Ishikawa (cell line): ENCODE measurements around the gene SLC26A2.

Source experiments
- CEBPB ChIP-seq: IDR thresholded peaks from 2 replicates; pipeline ENCODE4 v1.6.1; 2012
- CREB1 ChIP-seq: IDR thresholded peaks from 2 replicates; pipeline ENCODE4 v1.6.1; 2012; ENCODE audit warnings: low read depth
- EGR1 ChIP-seq: IDR thresholded peaks from 2 replicates; pipeline ENCODE4 v1.6.1; 2012
- EP300 ChIP-seq: IDR thresholded peaks from 2 replicates; pipeline ENCODE4 v1.6.1; 2012; ENCODE audit warnings: borderline replicate concordance
- FOXM1 ChIP-seq: IDR thresholded peaks from 2 replicates; pipeline ENCODE4 v1.6.1; 2012; ENCODE audit warnings: low read depth, borderline replicate concordance
- NFIC ChIP-seq: IDR thresholded peaks from 2 replicates; pipeline ENCODE4 v1.6.1; 2012
- RAD21 ChIP-seq: IDR thresholded peaks from 2 replicates; pipeline ENCODE4 v1.6.1; 2012; ENCODE audit warnings: low read depth
- REST ChIP-seq: IDR thresholded peaks from 2 replicates; pipeline ENCODE4 v1.6.1; 2012; ENCODE audit warnings: low read depth, mild to moderate bottlenecking
- TAF1 ChIP-seq: IDR thresholded peaks from 2 replicates; pipeline ENCODE4 v1.6.1; 2012; ENCODE audit warnings: low read depth, mild to moderate bottlenecking
- TCF12 ChIP-seq: IDR thresholded peaks from 2 replicates; pipeline ENCODE4 v1.6.1; 2012; ENCODE audit warnings: low read depth
- TEAD4 ChIP-seq: IDR thresholded peaks from 2 replicates; pipeline ENCODE4 v1.6.1; 2012
- YY1 ChIP-seq: IDR thresholded peaks from 2 replicates; pipeline ENCODE4 v1.6.1; 2012; ENCODE audit warnings: low read depth
- ZBTB7A ChIP-seq: IDR thresholded peaks from 2 replicates; pipeline ENCODE4 v1.6.1; 2012; ENCODE audit warnings: low read depth
- TF ChIP-seq, protein P1 (sequence below): IDR thresholded peaks from 2 replicates; pipeline ENCODE4 v1.6.1; 2012
- TF ChIP-seq, protein P2 (sequence below): IDR thresholded peaks from 2 replicates; pipeline ENCODE4 v1.6.1; 2012

The SLC26A2 gene

GRCh38 chr5:149956685-149957084 lies 3.9 kb upstream of the SLC26A2 start:
- TF ChIP-seq REST, result no peak
- no peak for TF ChIP-seq ZBTB7A

DNA sequence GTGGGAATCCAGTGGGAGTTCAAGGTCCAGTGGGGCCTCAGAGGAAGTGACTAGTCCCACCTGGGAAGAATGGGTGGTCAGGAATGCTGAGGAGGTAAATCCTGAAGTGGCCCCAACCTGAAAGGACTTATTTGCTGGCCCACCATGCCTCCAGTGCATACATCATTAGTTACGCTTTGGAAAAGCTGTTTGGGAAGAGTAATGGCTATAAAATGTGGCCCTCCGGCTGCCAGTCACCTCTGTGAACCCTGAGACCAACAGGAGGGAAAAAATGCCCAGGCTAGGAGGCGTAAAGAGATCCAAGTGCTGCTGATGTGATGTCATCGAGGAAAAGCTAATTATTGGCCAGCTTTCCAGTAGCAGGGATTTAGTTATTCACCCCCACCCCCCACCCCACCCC lies 2.7 kb upstream of the SLC26A2 start:
- peak; percentile 67; the same call in 1 of the 2 replicates for TF ChIP-seq EP300
- no peak for TF ChIP-seq RAD21
- TF ChIP-seq ZBTB7A, result no peak
- TF ChIP-seq, protein P1, sequence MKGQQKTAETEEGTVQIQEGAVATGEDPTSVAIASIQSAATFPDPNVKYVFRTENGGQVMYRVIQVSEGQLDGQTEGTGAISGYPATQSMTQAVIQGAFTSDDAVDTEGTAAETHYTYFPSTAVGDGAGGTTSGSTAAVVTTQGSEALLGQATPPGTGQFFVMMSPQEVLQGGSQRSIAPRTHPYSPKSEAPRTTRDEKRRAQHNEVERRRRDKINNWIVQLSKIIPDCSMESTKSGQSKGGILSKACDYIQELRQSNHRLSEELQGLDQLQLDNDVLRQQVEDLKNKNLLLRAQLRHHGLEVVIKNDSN, result no peak
- peak; percentile 13; the same call in 1 of the 2 replicates for TF ChIP-seq YY1
- TF ChIP-seq TEAD4, result 0 out of 2 replicates have a peak, but pooled peaks have one; percentile 23
- 0 out of 2 replicates have a peak, but pooled peaks have one; percentile 27 for TF ChIP-seq TCF12

GRCh38 chr5:149959406-149960236 lies 937 bp upstream of the SLC26A2 start:
- TF ChIP-seq EGR1, result no peak
- TF ChIP-seq RAD21, result peak; percentile 29; the same call in 1 of the 2 replicates

DNA sequence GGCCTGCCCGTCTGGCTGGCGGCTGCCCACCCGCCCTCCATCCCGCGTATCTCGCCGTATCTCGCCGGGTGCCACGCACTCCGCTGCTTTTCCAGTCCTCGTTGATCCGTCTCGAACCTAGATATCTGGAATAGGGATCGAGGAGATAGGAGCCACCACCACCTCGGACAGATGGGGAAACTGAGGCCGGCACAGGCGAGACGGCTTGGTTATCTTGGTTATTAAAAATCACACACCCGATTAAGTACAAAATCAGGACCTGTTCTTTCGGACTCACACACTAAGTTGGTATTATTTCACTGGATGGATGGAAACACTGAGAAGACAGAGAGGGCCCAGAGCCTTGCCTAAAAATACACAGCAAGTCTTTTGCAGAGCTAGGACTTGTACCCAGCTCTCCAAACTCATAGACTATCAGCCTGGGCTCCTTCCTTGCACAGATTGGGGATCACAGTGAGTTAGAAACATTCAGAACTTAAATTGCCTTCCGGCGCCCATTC lies 678 bp downstream of the SLC26A2 start:
- TF ChIP-seq REST (no peak), YY1 (no peak), EGR1 (no peak), EP300 (no peak), TCF12 (no peak), FOXM1 (no peak), CEBPB (no peak), CREB1 (no peak), TAF1 (no peak), TEAD4 (no peak), RAD21 (no peak), ZBTB7A (no peak; the same call in 1 of the 2 replicates), NFIC (no peak)
- TF ChIP-seq, protein P1, result no peak
- TF ChIP-seq, protein P2, sequence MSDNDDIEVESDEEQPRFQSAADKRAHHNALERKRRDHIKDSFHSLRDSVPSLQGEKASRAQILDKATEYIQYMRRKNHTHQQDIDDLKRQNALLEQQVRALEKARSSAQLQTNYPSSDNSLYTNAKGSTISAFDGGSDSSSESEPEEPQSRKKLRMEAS, result no peak

DNA sequence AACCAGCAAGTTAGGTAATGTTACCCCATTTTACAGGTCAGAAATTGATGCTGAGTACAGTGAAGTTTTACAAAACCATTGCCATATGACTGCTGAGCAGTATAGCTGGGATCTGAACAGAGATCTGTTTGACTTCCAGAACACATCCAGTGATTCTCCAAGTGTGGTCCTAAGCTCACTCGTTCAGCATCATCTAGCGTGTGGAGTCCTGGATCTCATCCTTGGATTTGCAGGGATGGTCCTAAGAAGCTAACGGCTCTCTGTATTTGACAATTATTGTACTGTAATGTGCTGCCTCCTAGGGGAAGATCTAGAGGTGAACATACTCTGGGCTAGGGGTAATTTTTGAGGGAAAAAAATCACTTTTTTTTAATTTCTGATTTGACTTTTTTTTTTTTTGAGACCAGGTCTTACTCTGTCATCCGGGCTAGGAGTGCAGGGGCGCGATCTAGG lies 1.4 kb downstream of the SLC26A2 start:
- TF ChIP-seq ZBTB7A, result no peak
- peak; percentile 73 for TF ChIP-seq RAD21
- no peak for TF ChIP-seq TEAD4
- TF ChIP-seq, protein P1, result no peak

- TF ChIP-seq REST, result no peak
- no peak for TF ChIP-seq FOXM1
- TF ChIP-seq, protein P2, result no peak
- no peak for TF ChIP-seq EP300
- TF ChIP-seq CEBPB, result no peak
- TF ChIP-seq, protein P1, result no peak
- TF ChIP-seq YY1, result no peak
- TF ChIP-seq EGR1, result no peak
- no peak for TF ChIP-seq TAF1
- no peak for TF ChIP-seq ZBTB7A
These were observed 2.2 kb downstream of the SLC26A2 start for GRCh38 chr5:149962601-149963300.
